HCT116 (cell line): Measurements from ENCODE around the gene ATP2A3. TPM values are rescaled to one million over a fixed set of nuclear protein-coding genes. Genes with fewer than 3 reads are reported as not detected.

Source experiments
- ATAC-seq: fragments of 200-7000 bp; cut with Tn5 transposase; 2 replicates; pipeline ENCODE4 v1.9.1; 2020; ENCODE audit warnings: mild to moderate bottlenecking, moderate library complexity
- BruUV-seq: library from RNA; stranded (reverse); fragments of 400-500 nt; replicated peaks from 2 replicates; lab custom pipeline; 2021; lab: Mats Ljungman, UMichigan
- CTCF ChIA-PET: fragments of 300-600 bp; sonication (Branson Sonifier 250); formaldehyde crosslinking; loops from one replicate; lab custom pipeline; 2021; ENCODE audit warnings: antibody characterized with exemption; lab: Charles Lee
- POLR2A ChIA-PET: fragments of 300-600, 350-600 bp; sonication (Branson Sonifier 250); formaldehyde crosslinking; loops from one replicate; lab custom pipeline; 2021; ENCODE audit warnings: antibody characterized with exemption; lab: Charles Lee
- RAD21 ChIA-PET, 2 experiments: fragments of 300-600 bp; sonication (Branson Sonifier 250); formaldehyde crosslinking; loops; one replicate each; lab custom pipeline; 2023; ENCODE audit warnings: low total read pairs in 2 of 2; ENCODE audit not compliant: uncharacterized antibody in 2 of 2, unreplicated experiment in 2 of 2, low non-redundant PET in 1 of 2; lab: Charles Lee
- DNase-seq: peaks from one replicate; pipeline ENCODE4 v3.0.0-alpha.2; 2010; ENCODE audit warnings: low read depth, low spot score
- H2AFZ ChIP-seq: fragments of 200-600 bp; shearing (Covaris generic), sonication (generic); 2 replicates; pipeline ENCODE4 v1.6.1; 2017; ENCODE audit warnings: low read depth, mixed run types, mixed read lengths, antibody characterized with exemption, low read length; ENCODE audit not compliant: poor library complexity, severe bottlenecking
- H3K27ac ChIP-seq: 2 replicates; pipeline ENCODE4 v1.5.1; 2012; ENCODE audit warnings: low read depth, low read length
- H3K27me3 ChIP-seq: fragments of 200-600 bp; sonication (generic); 2 replicates; pipeline ENCODE4 v1.6.1; 2016; ENCODE audit warnings: mixed run types, low read length, mixed read lengths; ENCODE audit not compliant: insufficient read depth
- H3K36me3 ChIP-seq, 2 experiments: fragments of 200-500 bp in 1 of 2; fragments of 200-600 bp in 1 of 2; sonication (Bioruptor generic) in 1 of 2; sonication (generic) in 1 of 2; 2 replicates each; pipeline versions ENCODE4 v1.5.1 to v1.6.1; 2014 to 2016; ENCODE audit warnings: low read length in 2 of 2, inconsistent platforms in 1 of 2, mixed read lengths in 1 of 2, mixed run types in 1 of 2; ENCODE audit not compliant: insufficient read depth in 2 of 2, control insufficient read depth in 1 of 2
- H3K4me1 ChIP-seq, 2 experiments: fragments of 200-600 bp in 1 of 2; sonication (generic) in 1 of 2; 2 replicates each; pipeline versions ENCODE4 v1.5.1 to v1.6.1; 2012 to 2017; ENCODE audit warnings: low read length in 2 of 2, inconsistent platforms in 1 of 2, mild to moderate bottlenecking in 1 of 2, mixed read lengths in 1 of 2, mixed run types in 1 of 2, moderate library complexity in 1 of 2; ENCODE audit not compliant: insufficient read depth in 2 of 2, control insufficient read depth in 1 of 2
- H3K4me2 ChIP-seq: fragments of 200-600 bp; sonication (generic); 2 replicates; pipeline ENCODE4 v1.6.1; 2017; ENCODE audit warnings: mixed run types, low read length, mixed read lengths
- H3K4me3 ChIP-seq, 2 experiments: fragments of 200-600 bp in 1 of 2; sonication (generic) in 1 of 2; replicated peaks in 1 of 2; 2 replicates each; pipeline ENCODE4 v1.5.1; 2011 to 2016; ENCODE audit warnings: low read length in 2 of 2, control low read depth in 1 of 2, low read depth in 1 of 2, mild to moderate bottlenecking in 1 of 2, mixed read lengths in 1 of 2, mixed run types in 1 of 2
- H3K79me2 ChIP-seq: fragments of 200-600 bp; sonication (generic); 2 replicates; pipeline ENCODE4 v1.6.1; 2017; ENCODE audit warnings: mild to moderate bottlenecking, mixed run types, low read length, moderate library complexity, mixed read lengths; ENCODE audit not compliant: insufficient read depth
- H3K9ac ChIP-seq: fragments of 200-600 bp; sonication (generic); 2 replicates; pipeline ENCODE4 v1.6.1; 2016; ENCODE audit warnings: low read length, mixed read lengths
- H3K9me2 ChIP-seq: fragments of 200-600 bp; sonication (generic), shearing (Covaris generic); 2 replicates; pipeline ENCODE4 v1.6.1; 2017; ENCODE audit warnings: mixed run types, mild to moderate bottlenecking, moderate library complexity; ENCODE audit not compliant: insufficient read depth
- H3K9me3 ChIP-seq, 2 experiments: fragments of 200-500 bp in 1 of 2; fragments of 200-600 bp in 1 of 2; sonication (Bioruptor generic) in 1 of 2; sonication (generic) in 1 of 2; 2 replicates each; pipeline ENCODE4 v1.6.1; 2014 to 2017; ENCODE audit warnings: low read length in 2 of 2, mixed read lengths in 2 of 2, inconsistent platforms in 1 of 2, low read depth in 1 of 2, mild to moderate bottlenecking in 1 of 2, mixed run types in 1 of 2, moderate library complexity in 1 of 2; ENCODE audit not compliant: control insufficient read depth in 1 of 2, insufficient read depth in 1 of 2
- H4K20me1 ChIP-seq: fragments of 200-600 bp; sonication (generic), shearing (Covaris generic); 2 replicates; pipeline ENCODE4 v1.6.1; 2017; ENCODE audit warnings: mixed run types, mild to moderate bottlenecking, moderate library complexity; ENCODE audit not compliant: insufficient read depth
- SP1 ChIP-seq: IDR thresholded peaks from 2 replicates; pipeline ENCODE4 v1.6.1; 2012; ENCODE audit warnings: low read depth
- ZFX ChIP-seq: fragments of 450-650 bp; IDR thresholded peaks from 2 replicates; pipeline ENCODE4 v1.6.1; 2017
- ZNF274 ChIP-seq: fragments of 200-500 bp; sonication (Bioruptor generic); IDR thresholded peaks from 2 replicates; pipeline ENCODE4 v1.6.1; 2014; ENCODE audit warnings: mild to moderate bottlenecking, low read depth, low read length, inconsistent platforms
- intact Hi-C: fragments of 100-400 bp; cut with micrococcal nuclease; formaldehyde crosslinking; loops from 2 replicates; pipeline ENCODE4 v1.10.0; 2022
- total RNA-seq: library from RNA; stranded (reverse); gene quantifications from one replicate; pipeline ENCODE4 v1.2.1, GENCODE V29; 2021; ENCODE audit not compliant: unreplicated experiment

ATP2A3 gene
- total RNA-seq, 1 experiment from 2014 or later, result 23.1 TPM

DNA sequence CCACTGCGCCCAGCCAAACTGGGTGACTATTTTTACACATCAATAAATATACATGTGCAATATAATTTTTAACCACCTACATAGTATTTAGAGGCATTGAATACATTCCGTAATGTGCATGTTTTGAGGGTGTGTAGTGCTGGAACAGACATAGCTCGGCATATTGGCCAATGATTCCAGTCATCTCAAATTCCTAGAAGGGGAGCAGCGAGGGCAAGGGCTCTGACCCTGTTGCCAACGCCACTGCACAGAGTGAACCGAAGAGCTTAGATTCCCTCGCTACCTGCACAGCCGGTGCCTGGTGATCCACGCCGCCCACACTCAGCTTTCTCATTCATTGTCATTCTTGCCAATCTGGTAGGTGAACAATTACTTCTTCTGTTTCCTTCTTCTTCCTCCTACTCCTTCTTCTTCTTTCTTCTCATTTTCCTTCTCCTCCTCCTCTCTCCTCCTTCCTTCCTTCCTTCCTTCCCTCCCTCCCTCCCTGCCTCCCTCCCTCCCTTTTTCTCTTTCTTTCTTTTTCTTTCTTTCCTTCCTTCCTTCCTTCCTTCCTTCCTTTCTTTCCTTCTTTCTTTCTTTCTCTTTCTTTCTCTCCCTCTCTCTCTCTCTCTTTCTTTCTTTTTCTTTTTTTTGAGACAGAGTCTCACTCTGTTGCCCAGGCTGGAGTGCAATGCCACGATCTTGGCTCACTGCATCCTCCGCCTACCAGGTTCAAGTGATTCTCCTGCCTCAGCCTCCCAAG lies 26.3 kb upstream of the ATP2A3 start:
- H3K27me3 ChIP-seq, result no peaks in the 10 kb centered on the region
- no peaks in the 10 kb centered on the region for H3K9me3 ChIP-seq
- H4K20me1 ChIP-seq, result no peaks in the 10 kb centered on the region
- BruUV-seq, result no TSS peak
- peaks cover 0 to 5% of the 10 kb centered on the region in 2 experiments; a peak in 2 of 4 replicates for H3K4me1 ChIP-seq
- H3K9ac ChIP-seq, result no peak overlapping the region
- ChIA-PET RAD21 (no interaction called here), POLR2A (no interaction called here), CTCF (no interaction called here)
- intact Hi-C loops, result no loop called here
- ATAC-seq (no peak), DNase-seq (no peak)
- no peaks in the 10 kb centered on the region for H3K36me3 ChIP-seq
- H3K4me3 ChIP-seq, result no peak overlapping the region
- H3K9me2 ChIP-seq, result no peaks in the 10 kb centered on the region
- no peaks in the 10 kb centered on the region for H3K79me2 ChIP-seq
- H3K4me2 ChIP-seq, result no peak overlapping the region
- H3K27ac ChIP-seq, result no peak overlapping the region
- no peak for TF ChIP-seq SP1
- H2AFZ ChIP-seq, result no peak overlapping the region

DNA sequence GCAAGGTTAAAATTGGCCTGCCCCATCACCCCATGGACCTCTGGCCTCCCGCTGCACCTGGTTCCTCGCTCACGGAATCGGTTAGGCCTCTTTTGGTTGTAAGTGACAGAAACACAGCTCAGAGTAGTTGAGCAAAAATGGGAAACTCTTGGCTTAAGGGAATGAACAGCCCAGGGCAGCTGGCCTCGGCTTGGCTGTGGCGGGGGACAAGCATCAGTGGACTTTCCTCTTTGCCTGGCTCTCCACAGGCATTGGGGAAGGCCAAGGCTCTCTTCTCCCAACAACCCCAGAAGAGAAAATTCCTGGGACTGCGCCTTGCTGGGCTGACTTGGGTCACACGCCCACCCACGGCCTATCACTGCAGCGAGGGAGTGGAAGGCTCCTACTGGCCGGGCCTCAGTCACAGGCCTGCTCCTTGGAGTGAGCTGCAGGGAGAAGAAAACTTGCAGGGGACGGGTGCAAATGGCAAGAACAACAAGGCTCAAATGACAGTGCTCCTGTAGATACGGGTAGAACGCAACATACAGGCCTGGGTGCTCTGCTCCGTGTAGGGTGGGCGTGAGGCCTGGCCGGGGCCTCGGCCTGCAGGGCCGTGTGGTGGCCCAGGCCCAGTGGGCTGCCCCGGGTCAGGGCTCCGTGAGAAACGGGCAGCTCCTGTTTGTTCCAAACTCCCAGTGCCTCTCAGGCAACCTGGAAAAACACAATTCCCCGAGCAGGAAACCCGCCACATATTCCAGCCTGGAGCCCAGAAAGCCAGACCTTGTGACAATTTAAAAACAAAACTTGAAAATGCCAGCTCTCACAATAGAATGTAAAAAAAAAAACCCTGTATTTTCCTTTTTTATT lies 25.0 kb upstream of the ATP2A3 start:
- no peaks in the 10 kb centered on the region for H3K36me3 ChIP-seq
- H3K9me2 ChIP-seq, result no peaks in the 10 kb centered on the region
- TF ChIP-seq ZFX (peak; percentile 26; the same call in 1 of the 2 replicates), ZNF274 (no peak)
- ChIA-PET RAD21 (no interaction called here), CTCF (no interaction called here), POLR2A (no interaction called here)
- no peak overlapping the region for H3K9ac ChIP-seq
- H3K9me3 ChIP-seq, result no peaks in the 10 kb centered on the region
- H4K20me1 ChIP-seq, result no peaks in the 10 kb centered on the region
- H3K27me3 ChIP-seq, result no peaks in the 10 kb centered on the region
- ATAC-seq (no peak), DNase-seq (no peak)
- H2AFZ ChIP-seq, result no peak overlapping the region
- peaks cover 0 to 5% of the 10 kb centered on the region in 2 experiments; a peak in 2 of 4 replicates for H3K4me1 ChIP-seq
- H3K4me3 ChIP-seq, result no peak overlapping the region
- BruUV-seq, result no TSS peak
- intact Hi-C loops, result no loop called here
- no peak overlapping the region for H3K27ac ChIP-seq
- no peak overlapping the region for H3K4me2 ChIP-seq
- H3K79me2 ChIP-seq, result no peaks in the 10 kb centered on the region
